T follicular helper cell (primary cell): ENCODE data around the gene KIAA0513.
"Not testable (repeated sequence)": the region's sequence is repeated elsewhere in the genome, so short reads cannot be mapped to it uniquely, and the experiment has no call there.

Experiments used
- DNase-seq: peaks from one replicate; pipeline ENCODE4 v3.0.0-alpha.2; 2020; ENCODE audit warnings: low read depth

KIAA0513 gene

DNA sequence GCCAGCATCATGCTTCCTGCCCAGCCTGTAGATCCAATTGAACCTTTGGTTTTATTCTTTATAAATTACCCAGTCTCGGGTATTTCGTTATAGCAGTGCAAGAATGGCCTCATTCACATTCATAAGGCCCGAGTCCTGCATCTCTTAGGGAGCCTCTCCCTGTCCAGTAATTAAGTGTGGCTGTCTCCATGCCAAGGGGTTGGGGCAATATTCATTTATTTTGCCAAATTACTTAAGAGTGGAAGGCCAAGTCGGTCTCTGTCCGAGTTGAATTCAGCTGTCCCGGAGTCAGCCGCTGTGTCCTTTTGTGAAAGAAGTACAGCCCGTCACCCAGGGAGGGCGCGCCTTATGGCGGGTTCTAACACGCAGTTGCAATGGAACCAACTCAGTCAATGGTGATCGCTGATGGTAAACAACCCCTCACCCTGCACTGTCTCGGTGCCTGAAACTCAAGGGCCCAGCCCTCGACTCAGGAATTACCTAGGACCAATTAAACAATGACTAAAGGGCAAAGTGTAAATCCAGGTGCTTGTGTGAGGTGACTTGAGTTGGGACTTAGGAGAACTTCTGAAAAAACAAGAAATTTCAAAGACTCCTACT is 22.2 kb downstream of the KIAA0513 start:
- no peak for DNase-seq

DNA sequence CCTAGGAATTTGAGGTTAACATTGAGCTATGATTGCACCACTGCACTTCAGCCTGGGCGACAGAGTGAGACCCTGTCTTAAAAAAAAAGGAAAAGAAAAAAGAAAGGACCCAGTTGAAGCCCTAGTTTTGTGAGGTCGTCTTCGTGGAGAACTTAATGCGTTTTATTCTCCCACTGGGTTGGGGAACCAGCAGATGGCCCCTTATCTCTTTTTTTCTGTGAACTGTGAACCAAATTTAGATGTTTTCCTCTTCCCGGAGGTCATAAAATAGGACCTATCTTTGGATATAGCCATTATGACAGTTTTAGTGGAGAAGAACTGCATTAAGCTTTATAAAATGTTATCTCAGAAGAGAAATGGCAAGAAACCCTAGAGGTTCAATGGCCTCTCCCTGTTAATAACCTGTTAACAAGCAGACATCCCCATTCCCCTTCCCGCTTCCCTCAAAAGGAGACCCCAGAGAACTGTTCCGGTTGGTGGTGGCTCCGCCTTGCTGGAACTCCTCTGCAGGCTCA is 23.5 kb downstream of the KIAA0513 start:
- no peak for DNase-seq

- no peak for DNase-seq
Observed at GRCh38 chr16:85051683-85052082, 24.1 kb downstream of the KIAA0513 start.

DNA sequence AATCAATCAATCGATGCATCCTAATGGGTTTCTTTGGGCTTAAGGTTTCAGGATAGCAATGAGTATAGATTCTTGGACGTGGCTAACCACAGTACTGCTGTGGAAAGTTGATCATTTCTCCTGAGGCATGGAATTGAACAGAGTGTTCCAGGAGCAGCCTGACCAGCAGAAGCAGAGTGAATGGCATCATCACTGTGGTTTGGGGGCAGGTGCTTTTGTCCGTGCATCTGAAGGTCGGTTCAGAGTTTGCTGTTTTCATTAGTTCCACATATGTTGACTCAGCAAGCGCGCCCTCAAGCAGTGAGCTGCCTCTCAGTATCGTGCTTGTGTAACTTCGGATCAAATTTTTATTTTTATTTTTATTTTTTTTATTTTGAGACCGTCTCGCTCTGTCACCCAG is 24.9 kb downstream of the KIAA0513 start:
- no peak for DNase-seq

DNA sequence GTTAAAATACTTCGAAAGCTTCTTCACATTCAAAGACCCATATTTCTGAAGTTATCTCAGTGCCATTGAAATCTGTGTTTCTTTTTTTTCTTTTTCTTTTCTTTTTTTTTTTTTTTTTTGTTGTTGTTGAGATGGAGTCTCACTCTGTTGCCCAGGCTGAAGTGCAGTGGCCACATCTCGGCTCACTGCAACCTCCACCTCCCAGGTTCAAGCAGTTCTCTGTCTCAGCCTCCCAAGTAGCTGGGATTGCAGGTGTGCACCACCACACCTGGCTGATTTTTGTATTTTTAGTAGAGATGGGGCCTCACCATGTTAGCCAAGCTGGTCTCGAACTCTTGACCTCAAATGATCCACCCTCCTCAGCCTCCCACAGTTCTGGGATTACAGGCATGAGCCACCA is 26.7 kb downstream of the KIAA0513 start:
- DNase-seq = not testable (repeated sequence)

GRCh38 chr16:85054948-85055492 is 27.4 kb downstream of the KIAA0513 start:
- DNase-seq = no peak

GRCh38 chr16:85055493-85056210 is 28.1 kb downstream of the KIAA0513 start:
- DNase-seq = peak; percentile 62

DNA sequence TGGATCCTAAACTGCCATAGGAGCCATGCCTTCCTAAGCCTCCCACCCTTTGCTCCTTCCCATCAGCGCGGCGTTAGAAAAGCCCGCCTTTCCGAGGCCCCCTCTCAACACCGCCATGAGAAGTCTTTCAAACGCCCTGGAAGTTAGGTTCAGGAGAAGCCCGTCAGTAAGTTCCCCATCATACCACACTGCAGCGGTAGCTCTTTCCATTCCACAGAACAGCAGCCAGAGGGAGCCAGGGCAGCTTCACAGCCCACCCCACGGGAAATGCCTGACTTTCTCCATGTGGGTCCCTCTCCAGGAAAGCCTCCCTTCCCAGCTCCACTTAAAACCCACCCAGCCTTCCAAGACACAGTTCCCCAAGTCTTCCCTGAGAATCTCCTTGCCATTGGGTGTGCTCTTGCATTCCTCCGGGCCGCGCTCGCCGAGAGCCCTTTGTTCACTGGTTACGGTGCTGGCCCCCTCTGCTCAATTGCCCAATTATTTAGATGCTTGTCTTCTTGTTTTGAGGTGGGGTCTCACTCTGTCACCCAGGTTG is 28.7 kb downstream of the KIAA0513 start:
- DNase-seq = no peak

- DNase-seq = no peak
Observed at GRCh38 chr16:85057212-85057889, 29.8 kb downstream of the KIAA0513 start.

GRCh38 chr16:85057948-85058347 is 30.4 kb downstream of the KIAA0513 start:
- no peak for DNase-seq

GRCh38 chr16:85058909-85059308 is 31.3 kb downstream of the KIAA0513 start:
- DNase-seq = no peak

DNA sequence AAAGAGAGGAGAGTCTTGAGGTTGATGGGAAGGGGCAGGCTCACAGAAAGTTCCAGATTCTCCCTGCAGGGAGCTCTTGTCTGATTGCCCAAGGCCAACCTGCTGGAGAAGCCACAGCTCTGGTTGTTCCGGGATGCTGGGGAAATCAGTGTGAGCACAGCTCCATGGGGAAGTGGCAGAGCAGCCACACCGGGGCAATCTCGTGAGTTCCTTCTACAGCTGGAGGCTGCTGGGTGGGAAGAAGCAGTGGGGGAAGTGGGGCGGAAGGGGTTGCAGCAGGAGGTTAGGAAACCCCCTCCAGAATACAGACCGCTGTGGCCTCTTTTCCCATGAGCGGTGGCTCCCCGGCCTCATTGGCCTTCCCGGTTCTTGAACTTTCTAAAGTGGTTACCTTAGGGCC is 34.0 kb downstream of the KIAA0513 start:
- no peak for DNase-seq

- no peak for DNase-seq
Observed at GRCh38 chr16:85062323-85062722, 34.7 kb downstream of the KIAA0513 start.

DNA sequence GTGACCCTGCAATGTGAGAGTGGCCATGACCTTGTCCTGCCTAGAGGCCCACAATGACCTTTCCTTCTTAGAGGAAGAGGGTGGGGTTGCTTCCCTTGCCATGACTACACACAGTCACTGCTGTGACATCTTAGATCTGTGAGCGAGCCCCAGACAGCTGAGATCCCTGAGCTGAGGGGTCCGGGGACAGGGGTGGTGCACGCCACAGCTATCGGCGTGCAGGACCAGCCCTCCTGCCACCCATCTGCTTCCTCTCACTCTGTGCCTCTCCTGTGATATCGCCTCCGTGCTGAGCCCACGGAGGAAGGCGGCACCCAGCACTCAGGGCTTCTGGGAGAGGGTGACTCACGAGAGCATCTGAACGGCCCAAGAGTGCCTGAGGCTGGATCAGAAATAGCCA is 35.2 kb downstream of the KIAA0513 start:
- DNase-seq = no peak

DNA sequence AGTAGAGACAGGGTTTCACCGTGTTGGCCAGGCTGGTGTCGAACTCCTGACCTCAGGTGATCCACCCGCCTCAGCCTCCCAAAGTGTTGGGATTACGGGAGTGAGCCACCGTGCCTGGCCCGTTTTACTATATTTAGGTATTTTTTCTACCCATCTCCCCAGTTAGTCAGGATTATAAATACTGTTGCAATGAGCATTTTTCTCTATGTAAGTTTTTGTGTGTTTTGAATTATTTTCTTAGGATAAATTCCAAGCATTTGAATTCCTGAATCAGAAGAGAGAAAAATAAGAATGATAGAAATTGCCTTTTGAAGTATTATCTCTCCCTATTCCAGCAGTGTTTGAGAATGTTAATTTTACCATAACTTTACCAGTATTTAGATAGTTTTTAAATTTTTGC is 36.6 kb downstream of the KIAA0513 start:
- no peak for DNase-seq

- no peak for DNase-seq
Observed at GRCh38 chr16:85065099-85065498, 37.5 kb downstream of the KIAA0513 start.

DNA sequence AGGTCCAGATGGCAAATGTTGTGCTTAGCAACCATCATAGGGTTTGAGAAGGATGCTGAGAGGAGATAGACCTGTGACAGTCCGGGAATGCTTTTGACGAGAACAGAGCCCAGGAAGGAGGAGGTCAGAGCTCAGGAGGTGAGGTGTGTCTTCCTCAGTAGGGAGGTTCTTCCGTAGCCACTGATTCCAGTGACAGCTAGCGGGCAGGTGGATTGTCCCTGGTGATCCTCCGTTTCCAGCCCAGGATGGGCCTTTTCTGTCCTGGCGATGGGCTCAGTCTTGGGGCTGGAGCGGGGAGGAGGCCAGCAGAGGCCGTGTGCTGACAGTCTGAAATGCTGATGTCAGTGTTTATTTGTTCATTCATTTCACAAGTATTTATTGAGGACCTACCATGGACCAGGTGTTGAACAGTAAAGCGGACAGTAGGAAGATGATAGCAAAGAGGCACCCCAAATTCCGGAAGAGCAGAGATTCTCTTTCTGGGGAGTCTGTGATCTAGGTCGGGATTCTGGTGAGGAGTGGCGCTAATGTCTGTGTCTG is 38.8 kb downstream of the KIAA0513 start:
- no peak for DNase-seq

GRCh38 chr16:85067024-85067423 is 39.4 kb downstream of the KIAA0513 start:
- DNase-seq = no peak

DNA sequence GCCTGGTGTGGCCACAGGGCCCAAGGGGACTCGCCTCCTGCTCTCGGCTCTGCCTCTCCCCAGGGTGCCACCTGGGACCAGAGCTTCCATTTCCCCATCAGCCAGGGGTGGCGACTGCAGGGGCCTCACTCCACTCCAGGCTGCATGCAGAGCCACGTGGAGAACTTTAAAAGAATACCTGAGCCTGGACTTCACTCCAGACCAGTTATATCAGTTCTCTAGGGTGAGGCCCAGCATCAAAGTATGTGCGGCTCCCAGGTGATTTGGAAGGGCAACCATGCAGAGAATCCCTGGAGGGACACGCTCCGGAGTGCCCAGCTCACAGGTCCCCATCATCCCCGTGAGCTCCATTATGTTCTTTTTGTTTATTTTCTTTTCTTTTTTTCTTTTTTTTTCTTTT is 39.8 kb downstream of the KIAA0513 start:
- DNase-seq = no peak

- no peak for DNase-seq
Observed at GRCh38 chr16:85068746-85069145, 41.2 kb downstream of the KIAA0513 start.

DNA sequence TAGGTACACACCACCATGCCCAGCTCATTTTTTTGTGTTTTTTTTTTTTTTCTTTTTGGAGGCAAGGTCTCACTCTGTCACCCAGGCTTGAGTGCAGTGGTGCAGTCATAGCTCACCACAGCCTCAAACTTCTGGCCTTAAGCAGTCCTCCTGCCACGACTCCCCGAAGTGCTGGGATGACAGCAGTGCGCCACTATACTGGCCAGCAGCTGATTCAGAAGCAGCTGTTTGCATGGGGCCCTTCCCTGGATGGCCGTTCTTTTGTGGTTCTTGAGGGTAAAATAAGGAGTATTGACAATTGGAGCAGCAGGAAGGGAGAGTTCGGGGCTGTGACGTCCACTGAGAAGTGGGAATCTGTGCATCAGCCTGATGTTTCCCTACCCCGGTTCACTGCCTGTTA is 41.6 kb downstream of the KIAA0513 start:
- DNase-seq = no peak
